ENCODE measurements around the gene CFL1. TPM values are rescaled to one million over a fixed set of nuclear protein-coding genes. Genes with fewer than 3 reads are reported as not detected.

Gene CFL1
- total RNA-seq, 1 experiment from 2014 or later: 364 TPM

GRCh38 chr11:65809496-65809895, 48.5 kb downstream of the CFL1 start:
- DNase-seq (ENCODE audit: extremely low read depth, low read depth): no peak

GRCh38 chr11:65808744-65809341, 49.1 kb downstream of the CFL1 start:
- DNase-seq (ENCODE audit: extremely low read depth, low read depth): no peak

GRCh38 chr11:65806979-65807378, 51.0 kb downstream of the CFL1 start:
- DNase-seq (ENCODE audit: extremely low read depth, low read depth): no peak

Other genes with a start within 250 kb of the CFL1 start
- gene MAP3K11, start 244.0 kb downstream of the CFL1 start, total RNA-seq (2014; rRNA removed; shearing (Covaris generic)): 15.9 and 19.2 TPM in 2 replicates
- gene PCNX3, start 242.4 kb downstream of the CFL1 start, total RNA-seq (2014; rRNA removed; shearing (Covaris generic)): 12.3 and 13.8 TPM in 2 replicates
- gene SIPA1, start 220.1 kb downstream of the CFL1 start, total RNA-seq (2014; rRNA removed; shearing (Covaris generic)): 6.0 and 9.5 TPM in 2 replicates
- 31.5 and 34.7 TPM in 2 replicates for gene RELA, start 195.3 kb downstream of the CFL1 start, total RNA-seq (2014; rRNA removed; shearing (Covaris generic))
- 32.7 and 35.9 TPM in 2 replicates for gene KAT5, start 145.9 kb downstream of the CFL1 start, total RNA-seq (2014; rRNA removed; shearing (Covaris generic))
- 13.9 and 15.4 TPM in 2 replicates for gene RNASEH2C, start 137.4 kb downstream of the CFL1 start, total RNA-seq (2014; rRNA removed; shearing (Covaris generic))
- 7.6 and 8.3 TPM in 2 replicates for gene AP5B1, start 77.2 kb downstream of the CFL1 start, total RNA-seq (2014; rRNA removed; shearing (Covaris generic))
- not detected in 2 replicates for gene OVOL1, start 71.1 kb downstream of the CFL1 start, total RNA-seq (2014; rRNA removed; shearing (Covaris generic))
- 0.05 TPM in 1 of 2 replicates, not detected in the other for gene SNX32, start 24.2 kb downstream of the CFL1 start, total RNA-seq (2014; rRNA removed; shearing (Covaris generic))
- gene MUS81, start 2.3 kb upstream of the CFL1 start, total RNA-seq (2014; rRNA removed; shearing (Covaris generic)): 36.8 and 39.1 TPM in 2 replicates
- gene EFEMP2, start 14.6 kb upstream of the CFL1 start, total RNA-seq (2014; rRNA removed; shearing (Covaris generic)): 1.0 and 2.8 TPM in 2 replicates
- not detected in 2 replicates for gene CTSW, start 21.7 kb upstream of the CFL1 start, total RNA-seq (2014; rRNA removed; shearing (Covaris generic))
- 89.6 and 109 TPM in 2 replicates for gene FIBP, start 30.3 kb upstream of the CFL1 start, total RNA-seq (2014; rRNA removed; shearing (Covaris generic))
- 27.3 and 27.5 TPM in 2 replicates for gene CCDC85B, start 32.5 kb upstream of the CFL1 start, total RNA-seq (2014; rRNA removed; shearing (Covaris generic))
- 56.1 and 58.4 TPM in 2 replicates for gene FOSL1, start 42.2 kb upstream of the CFL1 start, total RNA-seq (2014; rRNA removed; shearing (Covaris generic))
- 7.4 and 9.6 TPM in 2 replicates for gene C11orf68, start 60.9 kb upstream of the CFL1 start, total RNA-seq (2014; rRNA removed; shearing (Covaris generic))
- gene DRAP1, start 61.2 kb upstream of the CFL1 start, total RNA-seq (2014; rRNA removed; shearing (Covaris generic)): 57.2 and 62.4 TPM in 2 replicates
- gene TSGA10IP, start 87.3 kb upstream of the CFL1 start, total RNA-seq (2014; rRNA removed; shearing (Covaris generic)): not detected in 2 replicates
- gene SART1, start 103.6 kb upstream of the CFL1 start, total RNA-seq (2014; rRNA removed; shearing (Covaris generic)): 24.7 and 28.4 TPM in 2 replicates
- 23.0 TPM in 2 replicates for gene EIF1AD, start 144.0 kb upstream of the CFL1 start, total RNA-seq (2014; rRNA removed; shearing (Covaris generic))
- 53.6 and 64.3 TPM in 2 replicates for gene BANF1, start 144.3 kb upstream of the CFL1 start, total RNA-seq (2014; rRNA removed; shearing (Covaris generic))
- gene CST6, start 153.8 kb upstream of the CFL1 start, total RNA-seq (2014; rRNA removed; shearing (Covaris generic)): not detected in 2 replicates
- gene CATSPER1, start 168.3 kb upstream of the CFL1 start, total RNA-seq (2014; rRNA removed; shearing (Covaris generic)): not detected in 2 replicates
- not detected in 2 replicates for gene GAL3ST3, start 191.0 kb upstream of the CFL1 start, total RNA-seq (2014; rRNA removed; shearing (Covaris generic))
- 91.7 and 101 TPM in 2 replicates for gene SF3B2, start 194.2 kb upstream of the CFL1 start, total RNA-seq (2014; rRNA removed; shearing (Covaris generic))
- gene PACS1, start 212.1 kb upstream of the CFL1 start, total RNA-seq (2014; rRNA removed; shearing (Covaris generic)): 10.3 and 13.9 TPM in 2 replicates

Data from NCI-H460 (cell line).